Measurements from ENCODE around the gene DGKK. TPM values are rescaled to one million over a fixed set of nuclear protein-coding genes. Genes with fewer than 3 reads are reported as not detected.

DGKK gene, protein sequence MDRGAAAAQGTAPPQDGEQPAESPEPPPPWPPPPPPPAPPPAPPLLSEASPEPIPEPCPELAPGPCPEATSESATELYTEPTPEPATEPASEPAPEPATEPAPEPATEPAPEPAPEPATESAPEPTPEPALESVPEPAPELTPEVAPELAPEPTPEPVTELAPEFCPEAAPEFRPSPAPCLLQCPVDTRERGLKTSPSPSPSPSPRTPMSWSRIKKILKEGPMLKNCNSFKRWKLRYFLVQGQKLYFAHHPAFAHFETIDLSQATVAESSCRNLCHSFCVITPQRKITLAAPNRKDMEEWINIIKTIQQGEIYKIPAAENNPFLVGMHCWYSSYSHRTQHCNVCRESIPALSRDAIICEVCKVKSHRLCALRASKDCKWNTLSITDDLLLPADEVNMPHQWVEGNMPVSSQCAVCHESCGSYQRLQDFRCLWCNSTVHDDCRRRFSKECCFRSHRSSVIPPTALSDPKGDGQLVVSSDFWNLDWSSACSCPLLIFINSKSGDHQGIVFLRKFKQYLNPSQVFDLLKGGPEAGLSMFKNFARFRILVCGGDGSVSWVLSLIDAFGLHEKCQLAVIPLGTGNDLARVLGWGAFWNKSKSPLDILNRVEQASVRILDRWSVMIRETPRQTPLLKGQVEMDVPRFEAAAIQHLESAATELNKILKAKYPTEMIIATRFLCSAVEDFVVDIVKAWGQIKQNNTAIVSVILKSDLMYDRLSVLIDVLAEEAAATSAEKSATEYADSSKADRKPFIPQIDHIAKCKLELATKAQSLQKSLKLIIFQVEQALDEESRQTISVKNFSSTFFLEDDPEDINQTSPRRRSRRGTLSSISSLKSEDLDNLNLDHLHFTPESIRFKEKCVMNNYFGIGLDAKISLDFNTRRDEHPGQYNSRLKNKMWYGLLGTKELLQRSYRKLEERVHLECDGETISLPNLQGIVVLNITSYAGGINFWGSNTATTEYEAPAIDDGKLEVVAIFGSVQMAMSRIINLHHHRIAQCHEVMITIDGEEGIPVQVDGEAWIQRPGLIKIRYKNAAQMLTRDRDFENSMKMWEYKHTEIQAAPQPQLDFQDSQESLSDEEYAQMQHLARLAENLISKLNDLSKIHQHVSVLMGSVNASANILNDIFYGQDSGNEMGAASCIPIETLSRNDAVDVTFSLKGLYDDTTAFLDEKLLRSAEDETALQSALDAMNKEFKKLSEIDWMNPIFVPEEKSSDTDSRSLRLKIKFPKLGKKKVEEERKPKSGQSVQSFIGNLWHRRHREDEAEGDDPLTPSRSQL
- under 0.01 TPM for total RNA-seq (ENCODE audit: insufficient read depth, low replicate concordance)

DNA sequence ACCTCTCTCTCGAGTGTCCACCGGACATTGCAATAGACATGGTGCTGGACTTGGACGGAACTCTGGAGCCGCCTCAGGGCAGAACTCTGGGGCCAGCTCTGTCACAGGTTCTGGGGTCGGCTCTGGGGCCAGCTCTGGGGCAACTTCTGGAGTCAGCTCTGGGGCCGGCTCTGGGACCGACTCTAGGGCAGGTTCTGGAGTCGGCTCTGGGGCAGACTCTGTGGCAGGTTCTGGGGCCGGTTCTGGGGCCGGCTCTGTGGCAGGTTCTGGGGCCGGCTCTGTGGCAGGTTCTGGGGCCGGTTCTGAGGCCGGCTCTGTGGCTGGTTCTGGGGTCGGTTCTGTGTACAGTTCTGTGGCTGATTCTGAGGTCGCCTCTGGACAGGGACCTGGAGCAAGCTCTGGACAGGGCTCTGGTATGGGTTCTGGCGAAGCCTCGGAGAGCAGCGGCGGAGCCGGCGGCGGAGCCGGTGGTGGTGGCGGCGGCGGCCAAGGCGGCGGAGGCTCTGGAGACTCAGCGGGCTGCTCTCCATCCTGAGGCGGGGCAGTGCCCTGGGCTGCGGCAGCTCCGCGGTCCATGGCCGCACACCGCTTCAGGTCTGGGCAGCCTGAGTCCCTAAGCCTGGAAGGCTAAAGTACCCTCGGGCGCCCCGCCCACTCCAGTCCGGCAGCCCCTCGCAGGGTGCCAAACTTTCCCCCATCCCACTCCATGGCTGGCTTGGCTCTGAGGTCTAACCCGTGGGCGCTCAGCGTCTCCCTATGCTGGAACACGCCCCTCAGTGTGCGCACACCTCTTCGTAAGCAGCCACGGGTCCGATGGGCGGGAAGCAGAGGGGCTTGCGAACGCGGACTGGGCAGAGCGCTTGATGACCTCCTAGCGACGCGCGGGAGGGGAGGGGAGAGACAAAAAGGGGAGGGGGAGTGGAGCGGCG is at the start of gene DGKK:
Gene DGKK (minus strand): TSS at position 723 of the 929 bp plus-strand sequence. CDS start 147 bp downstream, at position 576.
- peak; percentile 2 for DNase-seq (ENCODE audit: low spot score)

DNA sequence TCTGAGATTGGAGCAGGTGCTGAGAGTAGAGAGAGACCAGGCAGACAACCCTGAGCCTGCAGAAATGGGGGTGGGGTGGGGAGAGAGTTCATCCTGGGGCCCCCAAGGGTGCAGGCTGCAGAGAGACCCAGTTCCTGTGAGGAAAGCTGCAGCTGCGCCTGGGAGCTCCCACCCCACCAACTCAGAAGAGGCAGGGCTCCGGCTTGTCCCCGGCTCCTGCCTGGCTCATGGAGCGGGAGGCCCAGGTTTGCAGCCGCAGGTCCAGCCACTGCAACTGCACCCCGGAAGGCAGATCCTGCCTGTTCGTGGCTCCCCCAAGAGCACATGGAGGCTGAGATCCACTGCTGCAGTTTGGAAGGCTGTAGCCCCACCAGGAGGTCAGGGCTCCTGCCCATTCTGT is 44.2 kb upstream of the DGKK start:
- no peak for DNase-seq (ENCODE audit: low spot score)

DNA sequence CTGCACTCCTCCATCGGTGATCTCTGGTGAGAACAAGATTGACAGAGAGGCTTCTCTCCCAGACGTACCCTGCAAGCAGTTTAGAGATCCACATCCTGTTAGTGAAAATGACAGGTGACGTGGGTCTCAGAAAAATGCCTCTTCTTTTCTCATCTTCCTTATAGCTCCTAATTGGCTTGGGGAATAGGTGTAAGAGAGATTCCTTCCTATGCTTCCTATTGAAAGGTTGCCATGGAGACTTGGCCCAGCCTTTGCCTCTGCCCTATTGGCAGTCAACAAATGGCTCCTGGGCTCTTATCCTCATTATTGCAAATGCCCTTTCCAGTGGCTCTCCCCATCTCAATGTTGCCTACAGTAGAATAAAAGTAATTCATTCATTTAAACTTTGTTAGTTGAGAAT is 26.5 kb upstream of the DGKK start:
- DNase-seq (ENCODE audit: low spot score), result no peak

DNA sequence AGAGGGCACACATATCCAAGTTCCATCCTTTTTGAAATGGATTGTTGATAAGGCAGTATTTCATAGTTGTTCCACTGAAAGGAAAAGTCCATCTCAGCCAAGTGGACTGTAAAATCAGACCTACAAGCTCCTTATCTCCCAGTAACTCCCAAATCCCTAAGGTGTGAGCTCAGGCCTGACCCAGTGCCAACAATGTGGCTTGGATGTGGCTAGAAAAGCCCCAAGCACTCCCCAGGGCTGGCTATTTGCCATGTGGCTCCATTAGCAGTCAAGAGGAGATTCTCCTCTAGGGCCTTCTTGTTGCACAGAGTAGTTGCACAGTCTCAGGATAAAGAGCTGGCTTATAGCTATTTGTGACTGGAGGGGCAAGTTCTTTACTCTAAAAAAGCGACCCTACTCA is 25.0 kb upstream of the DGKK start:
- DNase-seq (ENCODE audit: low spot score), result no peak

DNA sequence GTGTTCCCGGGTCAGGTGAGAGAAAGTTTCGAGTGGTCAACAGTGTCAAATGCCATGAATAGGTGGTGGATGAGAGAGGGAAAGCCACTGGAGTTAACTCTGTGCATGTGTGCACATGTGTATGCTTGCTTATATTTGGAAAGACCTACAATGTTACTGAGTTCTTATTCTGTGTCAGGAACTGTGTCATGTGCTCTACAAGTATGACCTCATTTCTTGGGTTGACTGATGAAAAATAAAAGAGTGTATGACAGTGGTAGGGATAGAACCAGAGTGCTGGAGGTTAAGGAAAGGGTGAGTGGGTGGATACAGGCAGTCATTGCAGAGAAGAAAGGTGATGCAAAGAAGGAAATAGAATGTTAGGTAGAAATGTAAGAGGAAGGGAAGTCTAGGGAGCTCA is 22.1 kb upstream of the DGKK start:
- no peak for DNase-seq (ENCODE audit: low spot score)

DNA sequence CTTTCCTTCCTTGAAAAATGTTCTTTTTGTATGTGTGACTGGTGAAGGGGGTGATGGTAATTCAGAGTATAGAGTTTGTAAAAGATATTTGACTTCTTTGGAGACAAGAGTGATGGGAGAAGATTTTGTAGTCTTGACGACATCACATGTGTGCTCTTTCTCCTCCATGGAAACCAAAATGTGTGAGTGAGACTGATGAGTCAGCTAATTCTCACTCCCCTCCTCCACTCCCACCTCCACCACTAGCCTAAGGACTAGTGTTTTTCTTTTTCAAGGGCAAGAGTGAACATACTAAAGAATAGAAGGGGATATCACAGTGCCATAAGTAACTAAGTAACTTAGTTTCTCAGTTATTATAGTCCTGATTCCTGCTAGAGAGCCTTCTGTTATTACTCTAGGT is 14.0 kb upstream of the DGKK start:
- no peak for DNase-seq (ENCODE audit: low spot score)

DNA sequence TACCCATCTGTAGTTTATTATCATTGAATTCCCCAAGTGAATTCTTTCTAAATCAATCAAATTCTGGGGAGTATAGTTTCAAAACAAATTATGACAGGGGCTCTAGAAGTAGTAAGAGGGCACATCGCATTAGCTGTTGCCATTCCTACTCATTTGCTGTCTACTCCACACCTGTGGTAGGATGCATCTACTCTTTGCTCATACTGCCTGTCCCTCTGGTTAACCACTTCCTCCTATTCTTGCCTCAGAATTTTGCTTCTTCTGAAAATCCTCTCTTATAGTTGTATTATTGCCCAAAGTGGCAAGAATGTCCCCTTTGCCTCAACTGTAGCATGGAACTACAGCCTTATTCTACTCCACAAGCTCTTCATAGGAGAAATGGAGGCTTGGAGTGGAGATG is 12.7 kb upstream of the DGKK start:
- DNase-seq (ENCODE audit: low spot score), result no peak

DNA sequence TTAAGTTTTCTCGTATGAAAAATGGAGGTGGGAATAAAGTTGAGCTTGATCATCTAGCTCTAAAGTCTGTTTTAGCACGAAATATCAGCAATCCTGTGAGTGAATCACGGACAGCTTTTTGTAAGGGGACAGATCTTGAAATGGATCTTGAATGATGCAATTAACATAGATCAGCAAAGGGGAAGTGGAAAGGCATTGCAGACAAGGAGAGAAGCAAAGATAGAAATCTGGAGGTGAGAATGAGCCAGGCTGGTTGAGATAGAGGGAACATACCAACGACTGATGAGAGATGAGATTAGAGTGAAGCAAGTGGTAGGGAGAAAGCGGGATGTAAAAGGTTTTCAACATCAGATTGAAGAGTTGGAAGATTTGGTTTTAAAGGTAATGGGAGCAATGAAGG is 4.6 kb upstream of the DGKK start:
- DNase-seq (ENCODE audit: low spot score), result no peak

DNA sequence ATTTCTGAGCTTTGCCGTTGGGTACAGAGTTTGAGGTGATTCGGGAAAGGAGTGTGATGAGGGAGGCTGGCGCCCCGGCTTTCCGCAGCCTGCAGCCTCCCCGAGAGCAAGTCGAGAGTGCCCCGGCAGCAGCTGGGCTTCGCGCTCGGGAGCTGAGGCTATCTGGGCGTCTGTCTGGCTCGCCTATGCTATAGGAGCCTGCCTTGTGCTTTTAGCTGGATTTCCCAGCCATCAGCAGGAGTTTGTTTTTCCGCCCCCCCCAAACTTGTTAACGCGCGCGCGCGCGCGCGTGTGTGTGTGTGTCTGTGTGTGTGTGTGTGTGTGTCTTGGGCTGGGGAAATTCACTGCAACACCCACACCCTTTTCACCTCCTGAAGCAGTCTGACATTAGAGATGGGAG is 765 bp upstream of the DGKK start:
- no peak for DNase-seq (ENCODE audit: low spot score)

DNA sequence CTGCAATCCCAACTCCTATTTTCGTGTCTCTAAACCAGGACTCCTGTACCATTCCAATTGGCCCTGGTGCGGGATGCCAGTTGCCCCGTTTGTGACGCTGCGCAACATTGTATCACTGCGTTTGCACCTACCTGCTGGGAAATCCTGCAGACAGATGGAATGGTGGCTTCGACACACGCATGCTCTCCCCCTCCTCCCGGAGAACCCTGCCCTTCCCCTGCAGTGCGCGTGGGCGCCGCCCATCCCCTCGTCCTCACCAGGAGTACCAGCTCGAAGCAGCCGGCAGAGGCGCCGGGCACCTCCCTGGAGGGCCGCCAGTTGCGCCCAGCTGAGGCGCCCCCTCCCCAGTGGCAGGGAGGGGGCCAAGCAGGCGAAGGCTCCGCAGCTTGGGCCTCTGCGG is 1.4 kb downstream of the DGKK start:
- DNase-seq (ENCODE audit: low spot score), result no peak

DNA sequence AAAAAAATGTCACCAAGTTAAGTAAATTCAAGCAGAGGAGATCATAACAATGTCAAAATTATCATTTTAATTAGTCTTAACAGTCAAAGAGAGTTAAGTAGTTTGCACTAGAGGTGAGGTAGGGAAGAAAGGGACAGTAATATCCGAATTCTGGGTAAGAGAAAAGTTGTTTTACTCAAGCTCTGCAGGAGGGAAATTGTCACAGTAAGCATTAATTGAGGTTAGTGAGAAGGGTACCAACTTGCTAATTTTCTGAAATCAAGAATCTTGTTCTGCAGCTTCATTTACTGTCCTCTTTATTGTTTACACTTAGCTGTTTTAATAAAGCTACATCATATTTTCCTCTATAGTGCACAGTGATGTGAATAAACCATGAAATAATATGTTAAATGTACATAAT is 11.0 kb downstream of the DGKK start:
- DNase-seq (ENCODE audit: low spot score), result no peak

DNA sequence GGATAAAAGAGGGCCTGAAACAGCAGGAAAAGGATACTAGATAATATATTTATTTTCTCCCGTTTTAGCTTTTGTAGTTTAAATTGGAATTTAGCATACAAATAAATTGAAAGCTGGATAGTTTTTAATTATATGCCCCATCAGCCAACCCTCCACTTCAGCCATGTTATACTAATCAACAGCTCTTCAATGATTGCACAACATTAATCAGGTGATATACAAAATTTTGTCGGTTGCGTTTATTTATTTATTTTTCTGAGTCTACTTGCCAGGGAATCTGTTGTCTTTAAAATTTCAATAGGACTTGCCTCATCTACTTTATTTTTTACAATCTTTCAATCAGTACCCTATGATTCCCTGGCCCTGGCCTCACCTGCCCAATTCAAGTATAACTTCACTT is 12.1 kb downstream of the DGKK start:
- DNase-seq (ENCODE audit: low spot score), result no peak

DNA sequence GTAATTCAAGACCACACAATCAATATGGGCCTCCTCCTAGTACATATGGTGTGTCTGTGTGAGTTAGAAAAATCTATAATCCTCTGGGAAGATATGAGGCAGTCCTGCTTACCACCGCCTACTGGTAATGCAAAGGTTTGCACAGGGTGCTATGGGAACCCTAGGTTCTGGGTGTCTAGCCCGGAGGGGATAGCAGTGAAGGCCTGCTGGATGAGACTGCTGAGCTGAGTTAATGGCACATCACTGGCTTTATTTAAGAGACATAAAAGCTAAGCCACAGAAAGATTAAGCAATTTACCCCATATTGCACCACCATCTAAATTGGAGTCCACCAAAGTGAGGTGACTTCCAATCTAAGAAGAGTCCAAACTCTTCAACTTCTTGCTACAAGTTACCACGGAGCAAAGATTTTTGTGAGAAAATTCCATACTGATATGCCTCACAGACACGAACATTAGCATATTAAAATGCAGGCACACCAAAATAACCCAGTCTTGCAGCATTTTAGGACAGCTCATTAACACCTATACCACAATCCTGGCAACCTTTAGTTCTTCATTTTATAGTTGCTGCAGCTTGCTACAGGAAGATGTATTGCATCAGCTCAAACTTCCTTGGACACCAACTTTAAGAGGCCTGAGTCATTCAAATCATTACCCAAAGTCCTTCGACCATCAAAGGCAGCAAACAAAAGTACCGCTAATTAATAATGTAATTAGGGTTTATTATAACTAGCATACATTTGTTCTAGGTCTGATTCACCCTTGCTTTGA is 13.7 kb downstream of the DGKK start:
- DNase-seq (ENCODE audit: low spot score), result no peak

DNA sequence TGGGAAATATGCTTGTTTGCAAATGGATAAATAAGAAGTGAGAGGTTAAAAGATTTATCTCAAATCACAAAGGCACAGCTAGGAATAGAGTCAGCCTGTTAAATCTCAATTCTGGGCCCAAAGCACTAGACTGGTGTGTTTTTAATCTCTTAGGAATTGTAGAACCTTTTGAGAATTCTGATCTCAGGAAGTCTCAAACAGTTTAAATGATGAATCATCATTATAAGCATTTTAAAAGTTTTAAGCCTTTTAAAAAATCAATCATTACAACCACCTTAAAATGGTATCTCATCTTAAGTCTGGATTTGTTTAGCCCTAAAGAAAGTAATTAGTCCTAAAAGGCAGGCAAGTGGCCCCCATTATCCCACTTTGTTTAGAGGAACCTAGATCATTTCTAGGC is 17.8 kb downstream of the DGKK start:
- DNase-seq (ENCODE audit: low spot score), result no peak

DNA sequence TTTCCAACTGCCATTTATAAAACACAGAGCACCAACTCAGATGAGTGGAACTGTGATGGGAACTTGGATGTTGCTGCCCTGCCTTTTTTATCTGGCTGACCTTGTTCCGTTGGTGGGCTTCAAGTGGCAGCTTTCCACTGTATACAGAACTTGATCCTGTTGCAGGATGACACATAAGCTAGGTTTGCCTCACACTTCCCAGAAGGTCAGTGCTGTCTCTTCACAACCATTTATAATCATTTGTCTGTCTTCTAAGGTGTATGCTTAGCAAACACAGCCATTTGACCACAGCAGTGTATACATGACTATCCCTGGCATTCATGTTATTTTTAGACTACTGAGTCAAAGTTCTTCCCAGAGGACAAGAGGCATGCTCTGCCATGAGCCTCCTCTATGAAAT is 20.3 kb downstream of the DGKK start:
- no peak for DNase-seq (ENCODE audit: low spot score)

DNA sequence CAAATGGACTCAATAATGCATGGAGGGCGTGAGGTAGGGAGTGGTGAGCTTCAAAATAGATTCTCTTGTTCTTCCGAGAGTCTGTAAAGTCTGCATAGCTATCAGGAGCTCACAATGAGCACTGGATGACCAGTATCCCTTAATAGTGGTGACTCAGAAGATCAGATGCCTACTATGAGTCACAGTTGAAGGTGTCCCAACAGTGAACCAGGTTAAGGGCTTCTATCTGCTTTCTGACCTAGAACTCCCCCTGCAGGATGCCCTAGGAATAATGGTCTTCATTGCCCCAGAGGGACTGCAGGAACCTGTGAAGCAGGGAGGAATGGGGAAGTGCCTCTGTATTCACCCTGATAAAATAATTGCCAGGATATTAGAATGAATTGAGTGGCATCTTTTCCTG is 22.1 kb downstream of the DGKK start:
- no peak for DNase-seq (ENCODE audit: low spot score)

DNA sequence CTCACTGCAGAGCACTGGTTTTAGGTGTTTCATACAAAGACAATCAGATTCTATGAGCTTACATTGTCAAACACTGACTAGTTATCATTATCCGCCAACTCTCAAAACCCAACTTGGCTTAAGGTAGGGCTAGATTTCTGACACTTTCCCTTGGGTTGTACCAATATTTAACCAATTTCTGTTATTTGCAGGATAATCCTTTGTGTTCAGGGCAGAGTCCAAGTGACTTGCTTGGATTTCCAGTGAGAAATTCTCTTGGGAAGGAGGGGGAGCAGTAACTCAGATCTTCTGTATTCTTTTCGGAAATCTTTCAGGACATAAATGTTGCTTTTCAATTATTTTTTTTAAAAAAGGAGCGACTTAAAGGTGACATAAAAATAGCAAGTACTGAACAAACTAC is 23.1 kb downstream of the DGKK start:
- DNase-seq (ENCODE audit: low spot score), result no peak

DNA sequence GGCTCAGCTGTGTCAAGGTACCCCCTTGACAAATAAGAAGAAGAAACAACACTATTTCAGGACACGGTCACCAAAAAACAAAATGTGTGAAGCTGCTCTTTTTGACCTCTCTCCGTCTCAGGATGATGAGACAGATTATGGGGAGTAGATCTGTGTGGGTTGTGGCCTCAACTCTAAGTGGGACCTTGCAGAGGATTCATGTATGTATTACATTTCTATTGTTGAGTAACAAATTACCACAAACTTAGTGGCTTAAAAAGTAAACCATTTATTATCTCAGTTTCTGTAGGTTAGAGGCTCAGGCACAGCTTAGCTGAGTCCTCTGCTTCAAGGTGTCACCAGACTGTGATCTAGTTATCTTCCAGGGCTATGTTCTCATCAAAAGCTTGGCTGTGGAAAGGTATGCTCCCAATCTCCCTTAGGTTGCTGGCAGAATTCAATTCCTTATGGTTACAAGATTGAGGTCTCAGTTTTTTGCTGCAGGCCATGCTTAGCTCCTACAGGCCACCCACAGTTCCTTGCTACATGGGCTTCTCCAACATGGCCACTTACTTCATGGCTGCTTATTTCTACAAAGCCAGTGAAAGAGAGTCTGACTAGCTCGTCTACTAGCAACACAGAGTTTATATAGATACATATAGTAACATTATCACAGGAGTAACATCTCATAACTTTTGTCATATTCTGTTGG is 28.1 kb downstream of the DGKK start:
- no peak for DNase-seq (ENCODE audit: low spot score)

DNA sequence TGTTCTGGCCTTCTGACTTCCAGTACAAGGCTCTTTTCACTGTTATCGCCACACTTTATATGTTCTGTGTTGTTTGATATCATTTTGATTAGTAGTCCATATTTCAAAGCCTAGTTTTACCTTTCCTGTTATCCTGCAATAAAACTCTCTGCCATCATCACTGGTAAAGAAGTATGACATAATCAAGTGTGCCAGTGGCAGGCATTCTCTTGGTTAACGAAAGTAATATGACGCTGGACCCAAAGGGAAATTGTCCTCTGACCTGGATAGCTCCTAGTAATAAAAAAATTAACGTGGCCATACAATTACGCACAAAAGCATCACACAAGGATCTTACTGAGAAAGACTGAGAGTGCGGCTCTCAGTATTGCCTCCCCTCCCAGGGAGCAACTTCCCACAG is 33.8 kb downstream of the DGKK start:
- DNase-seq (ENCODE audit: low spot score), result no peak

All from umbilical cord (tissue), 2 donors.